CD4-positive, alpha-beta T cell treated with Interleukin-17A for 4 hours (primary cell): Measurements from ENCODE around the gene PMVK.
"Not testable (repeated sequence)": the region's sequence is repeated elsewhere in the genome, so short reads cannot be mapped to it uniquely, and the experiment has no call there.

Experiments
- DNase-seq: peaks from one replicate; pipeline ENCODE4 v3.0.0-alpha.2; 2020; ENCODE audit warnings: mixed read lengths

Gene PMVK

GRCh38 chr1:154936555-154937084 is at the start of gene PMVK:
PMVK (minus strand) TSS chr1:154936719; CDS start chr1:154936685, 34 bp downstream.
- DNase-seq, result peak; percentile 97

- no peak for DNase-seq
These were observed 47.4 kb upstream of the PMVK start for GRCh38 chr1:154983776-154984466.

DNA sequence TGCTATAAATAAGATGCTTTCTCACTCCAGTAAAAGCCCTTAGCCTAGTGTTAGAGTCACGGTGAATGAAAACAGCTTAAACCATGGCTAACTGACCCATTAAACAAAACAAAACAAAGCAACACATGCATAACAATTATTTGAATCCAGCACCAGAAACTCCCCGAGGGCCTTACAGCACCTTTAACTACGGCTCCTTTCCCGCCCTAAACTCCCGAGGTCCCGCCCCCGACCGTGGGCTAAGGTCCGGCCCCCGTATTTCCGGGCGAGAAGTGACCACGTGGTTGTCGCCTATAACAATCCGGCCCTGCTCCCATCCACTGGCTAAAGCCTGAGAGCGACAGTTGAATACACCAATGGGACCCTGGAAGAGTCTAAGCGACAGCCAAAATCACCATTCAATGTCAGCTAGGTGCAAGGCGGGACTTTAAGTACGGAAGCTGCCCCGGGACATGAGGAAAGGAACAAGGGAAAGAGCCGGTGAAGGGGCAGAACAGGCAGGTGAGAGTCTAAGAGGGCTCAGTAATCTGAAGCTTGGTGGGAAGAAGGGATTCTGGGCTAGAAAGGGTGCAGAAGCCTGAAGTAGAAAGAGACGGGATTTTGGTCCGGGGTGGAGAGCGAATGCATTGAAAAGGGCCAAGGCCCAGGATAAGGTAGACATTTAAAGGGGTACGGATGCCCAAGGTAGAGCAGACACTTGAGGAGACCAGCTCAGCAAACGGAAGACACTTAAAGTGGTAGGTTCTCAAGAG is 46.6 kb upstream of the PMVK start, which contains the start of gene FLAD1:
FLAD1 (plus strand) TSS at position 448 of the 752 bp plus-strand sequence. CDS start 351 bp downstream, outside the sequence.
- peak; percentile 95 for DNase-seq

DNA sequence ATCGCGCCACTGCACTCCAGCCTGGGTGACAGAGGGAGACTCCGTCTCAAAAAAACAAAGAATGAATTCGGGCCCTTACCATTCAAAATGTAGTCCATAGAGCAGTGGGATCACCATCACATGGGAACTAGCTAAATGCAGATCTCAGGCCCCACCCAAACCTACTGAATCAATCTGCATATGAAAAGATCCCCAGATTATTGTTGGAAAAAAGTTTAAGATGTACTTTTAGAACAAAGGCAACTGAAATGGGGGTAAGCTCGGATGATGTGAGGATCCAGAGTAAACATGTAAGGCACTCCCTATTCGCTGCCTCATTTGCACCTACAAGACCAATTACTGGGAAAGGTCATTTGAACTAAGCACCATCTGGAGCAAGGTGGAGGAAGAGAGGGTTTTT is 45.8 kb upstream of the PMVK start:
- no peak for DNase-seq

- DNase-seq, result no peak
These were observed 41.8 kb upstream of the PMVK start for GRCh38 chr1:154978360-154978759.

GRCh38 chr1:154977762-154978161 is 41.2 kb upstream of the PMVK start:
- DNase-seq, result not testable (repeated sequence)

DNA sequence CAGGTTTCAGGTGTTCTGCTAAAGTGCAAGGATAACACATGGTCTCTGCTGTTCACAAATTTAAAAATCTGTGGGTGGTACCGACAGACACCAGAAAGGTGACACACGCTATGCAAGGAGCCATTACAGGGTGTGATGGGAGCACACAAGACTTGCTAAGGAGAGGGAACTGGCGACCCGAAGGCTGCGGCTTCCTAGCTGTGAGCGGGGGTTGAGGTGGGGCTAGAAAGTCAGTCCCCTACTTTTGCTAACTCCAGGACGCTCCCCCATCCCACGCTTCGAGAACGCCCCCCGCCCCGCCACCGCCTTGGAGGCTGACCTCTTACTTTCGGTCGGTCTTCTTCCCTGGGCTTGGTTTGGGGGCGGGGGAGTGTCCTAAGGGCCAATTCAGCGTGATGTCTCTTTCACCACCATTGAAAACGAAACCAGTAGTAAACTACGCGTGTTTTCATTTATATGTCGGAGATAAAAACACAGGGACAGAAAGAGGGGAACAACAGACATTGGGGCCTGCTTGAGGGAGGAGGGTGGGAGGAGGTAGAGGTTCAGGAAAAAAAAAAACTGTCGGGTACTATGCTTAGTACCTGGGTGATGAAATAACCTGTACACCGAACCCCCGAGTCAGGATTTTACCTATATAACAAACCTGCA is 39.0 kb upstream of the PMVK start:
- DNase-seq, result peak; percentile 59

GRCh38 chr1:154974808-154975408 is 38.4 kb upstream of the PMVK start:
- peak; percentile 97 for DNase-seq

GRCh38 chr1:154974102-154974807 is 37.7 kb upstream of the PMVK start, which contains the start of gene CKS1B:
CKS1B (plus strand) TSS chr1:154974681; CDS start chr1:154974746, 65 bp downstream.
- peak; percentile 96 for DNase-seq

DNA sequence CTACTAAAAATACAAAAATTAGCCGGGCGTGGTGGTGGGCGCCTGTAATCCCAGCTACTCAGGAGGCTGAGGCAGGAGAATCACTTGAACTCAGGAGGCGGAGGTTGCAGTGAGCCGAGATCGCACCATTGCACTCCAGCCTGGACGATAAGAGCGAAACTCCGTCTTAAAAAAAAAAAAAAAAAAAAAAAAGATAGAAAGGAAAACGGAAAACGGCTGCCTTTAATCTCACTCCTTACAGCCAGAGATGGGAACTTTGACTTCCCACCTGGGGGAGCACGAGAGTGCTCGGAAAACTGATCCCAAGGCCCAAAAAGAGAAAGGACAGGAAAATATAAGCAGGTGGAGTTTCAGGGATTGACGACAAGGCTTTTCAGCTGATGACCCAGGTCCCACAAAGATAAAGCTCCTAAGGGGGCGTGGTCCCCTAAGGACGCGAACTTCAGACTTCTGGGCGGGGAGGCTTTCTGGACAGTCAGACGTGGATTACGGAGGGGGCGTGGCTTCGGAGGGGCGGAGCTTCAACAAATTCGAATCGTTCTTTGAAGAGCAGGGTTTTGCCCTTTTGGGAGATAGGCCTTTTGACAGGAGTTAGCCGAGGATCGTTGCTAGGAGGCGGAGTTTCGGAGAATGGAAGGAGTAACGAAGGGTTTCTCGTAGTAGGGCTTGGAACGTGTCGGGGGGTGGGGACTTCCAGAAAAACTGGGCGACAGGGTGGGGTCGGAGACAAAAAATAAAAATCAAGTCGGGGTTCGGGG is 37.0 kb upstream of the PMVK start:
- peak; percentile 96 for DNase-seq

DNA sequence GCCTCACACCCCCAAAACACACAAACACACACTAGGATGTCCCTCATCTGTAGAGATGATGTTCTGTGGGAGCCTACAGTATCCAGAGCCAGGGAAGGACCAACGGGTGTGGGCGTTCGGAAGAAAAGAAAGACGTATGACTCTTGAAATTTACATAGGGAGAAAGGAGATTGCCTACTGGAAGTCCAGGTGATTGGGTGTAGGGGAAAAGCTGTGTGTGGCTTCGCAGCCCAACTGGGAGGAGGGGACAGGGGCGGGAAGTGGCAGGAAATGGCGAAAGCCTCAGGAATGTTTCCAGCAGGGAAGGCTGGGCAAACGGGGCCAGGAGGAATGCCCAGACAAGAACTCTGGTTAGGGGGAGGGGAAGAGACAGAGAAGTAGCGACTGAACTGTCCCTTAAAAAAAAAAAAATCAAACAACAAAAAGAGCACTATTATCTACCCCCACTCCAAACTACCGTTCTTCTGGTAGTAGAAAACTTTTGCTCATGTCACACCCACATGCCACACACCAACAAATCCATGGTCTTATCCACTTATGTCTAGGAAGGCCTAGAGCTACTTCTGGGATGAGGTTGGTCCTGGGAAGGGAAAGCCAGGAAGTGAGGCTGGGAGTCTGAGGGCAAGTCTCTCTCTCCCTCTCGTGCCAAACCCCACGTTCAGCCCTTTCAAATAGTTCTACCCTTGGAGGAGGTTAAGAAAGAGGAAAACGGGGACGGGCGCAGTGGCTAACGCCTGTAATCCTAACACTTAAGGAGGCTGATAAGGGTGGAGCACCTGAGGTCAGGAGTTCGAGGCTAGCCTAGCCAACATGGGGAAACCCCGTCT is 36.2 kb upstream of the PMVK start:
- DNase-seq, result no peak

GRCh38 chr1:154972213-154972516 is 35.6 kb upstream of the PMVK start:
- DNase-seq, result no peak

DNA sequence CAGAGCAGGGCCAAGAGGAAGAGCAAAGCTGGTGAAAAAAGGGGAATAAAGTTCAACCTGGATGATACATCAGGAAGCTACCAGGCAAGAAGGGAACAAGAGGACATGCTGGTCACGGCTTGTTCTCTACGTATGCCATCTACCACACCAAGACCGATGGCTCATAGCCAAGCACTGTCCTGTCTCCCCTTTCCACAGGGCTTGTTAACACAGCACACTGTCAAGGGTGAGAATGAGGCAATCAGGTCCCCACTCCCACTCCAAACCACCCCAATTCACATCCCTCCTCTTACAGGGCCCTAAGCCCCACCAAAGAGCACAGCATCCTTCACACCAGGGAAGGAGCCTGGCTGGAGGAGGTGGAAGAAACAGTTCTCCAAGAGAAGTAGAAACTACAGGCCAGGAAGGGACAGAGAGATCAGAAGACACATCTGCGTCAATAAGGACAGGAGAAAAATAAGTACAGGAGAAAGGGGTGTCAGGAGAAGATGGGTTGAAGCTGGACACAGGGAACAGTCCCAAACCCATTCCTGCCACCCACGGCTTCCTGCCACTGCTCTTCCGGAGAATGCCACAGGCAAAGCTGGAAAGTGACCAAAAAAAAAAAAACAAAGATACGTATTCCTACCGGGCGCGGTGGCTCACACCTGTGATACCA is 35.0 kb upstream of the PMVK start:
- no peak for DNase-seq

GRCh38 chr1:154970631-154971340 is 34.3 kb upstream of the PMVK start, which contains the start of gene SHC1:
SHC1 (minus strand) TSS chr1:154970747; CDS start chr1:154970526, 221 bp downstream.
- peak; percentile 57 for DNase-seq

GRCh38 chr1:154969860-154970452 is 33.4 kb upstream of the PMVK start:
- no peak for DNase-seq

DNA sequence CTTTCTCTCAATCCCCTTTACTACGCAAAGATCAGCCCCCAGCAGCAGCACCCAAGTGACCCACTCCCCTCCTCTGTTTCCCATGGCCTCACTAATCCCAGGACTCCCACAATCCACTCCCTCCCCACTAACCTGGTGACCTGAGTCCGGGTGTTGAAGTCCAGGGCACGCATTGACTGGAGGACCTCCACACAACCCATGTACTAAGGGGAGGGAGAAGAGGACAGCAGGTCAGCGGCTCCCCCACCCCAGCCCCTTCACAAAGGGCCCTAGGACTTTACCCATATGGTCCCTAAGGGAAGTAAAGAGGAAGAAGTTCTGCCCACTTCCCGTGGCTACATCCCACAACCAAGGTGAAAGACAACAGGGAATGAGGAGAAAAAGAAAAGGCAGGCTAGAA is 32.7 kb upstream of the PMVK start:
- no peak for DNase-seq

- DNase-seq, result no peak
These were observed 32.2 kb upstream of the PMVK start for GRCh38 chr1:154968731-154969130.

GRCh38 chr1:154967331-154967950 is 30.9 kb upstream of the PMVK start:
- no peak for DNase-seq
